ENCODE results near the gene NR1D1.

Gene NR1D1

DNA sequence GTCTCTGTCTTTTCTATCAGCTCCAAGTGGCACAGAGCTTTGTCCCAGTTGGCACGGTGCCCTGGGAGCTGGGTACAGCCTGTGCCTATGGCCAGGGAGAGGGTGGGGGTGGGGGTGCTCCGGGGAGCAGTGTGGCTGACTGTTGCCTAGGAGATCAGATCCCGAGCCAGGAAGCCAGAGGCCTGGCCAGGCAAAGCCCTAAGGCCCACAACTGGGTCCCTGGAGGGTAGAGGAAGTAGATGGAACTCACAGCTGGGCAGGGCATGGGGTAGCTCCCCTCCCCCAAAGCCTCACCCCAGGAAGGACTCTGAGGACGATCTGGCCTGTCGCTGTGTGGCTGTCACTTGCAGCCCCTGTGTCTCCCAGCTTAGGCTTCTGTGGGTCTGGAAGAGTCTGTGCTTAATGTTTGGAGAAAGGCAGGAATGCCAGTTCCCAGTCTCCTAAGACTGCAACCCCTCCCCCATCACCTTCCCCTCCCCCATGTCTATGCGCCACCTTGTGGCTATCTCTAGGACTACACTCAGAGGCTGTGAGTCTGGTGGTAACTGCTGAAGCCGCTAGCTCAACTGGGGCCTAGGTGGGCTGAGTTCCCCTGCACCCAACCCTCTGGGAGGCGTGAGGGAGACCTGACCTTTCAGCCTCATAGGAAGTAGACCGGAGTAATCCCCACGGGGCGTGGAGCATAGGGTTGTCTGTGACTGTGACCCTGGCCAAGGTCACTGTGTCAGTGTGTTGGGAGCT, 25.0 kb downstream of the NR1D1 start:
- peak; percentile 76 for DNase-seq (ENCODE audit: low spot score)

DNA sequence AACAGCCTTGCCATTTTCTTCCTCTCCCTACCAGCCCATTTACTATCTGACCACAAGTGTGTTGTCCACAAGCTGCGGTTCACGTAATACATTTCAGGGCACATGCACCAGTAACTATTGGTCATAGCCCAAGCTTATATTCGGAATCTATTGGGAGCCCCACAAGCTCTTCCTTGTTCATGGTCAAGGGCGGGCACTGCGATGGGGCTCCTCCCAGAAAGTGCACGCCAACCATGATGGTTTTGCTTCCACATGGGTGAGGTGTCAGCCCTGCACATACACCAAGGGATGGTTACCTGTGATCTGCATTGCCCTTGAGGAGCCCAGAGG, 25.6 kb downstream of the NR1D1 start:
- DNase-seq (ENCODE audit: low spot score), result no peak

DNA sequence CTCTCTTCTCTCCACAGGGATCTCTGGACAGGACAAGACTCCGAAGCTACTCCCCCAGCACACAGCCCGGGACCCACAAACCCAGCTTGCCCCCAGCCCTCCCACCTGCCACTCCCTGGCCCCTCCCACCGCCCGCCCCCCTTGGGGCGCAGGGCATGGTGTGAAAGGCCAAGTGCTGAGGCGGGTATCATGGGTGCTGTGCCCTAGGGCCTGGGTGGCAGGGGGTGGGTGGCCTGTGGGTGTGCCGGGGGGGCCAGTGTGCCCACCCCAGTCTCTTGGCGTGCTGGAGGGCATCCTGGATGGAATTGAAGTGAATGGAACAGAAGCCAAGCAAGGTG, 26.2 kb downstream of the NR1D1 start:
- no peak for DNase-seq (ENCODE audit: low spot score)

DNA sequence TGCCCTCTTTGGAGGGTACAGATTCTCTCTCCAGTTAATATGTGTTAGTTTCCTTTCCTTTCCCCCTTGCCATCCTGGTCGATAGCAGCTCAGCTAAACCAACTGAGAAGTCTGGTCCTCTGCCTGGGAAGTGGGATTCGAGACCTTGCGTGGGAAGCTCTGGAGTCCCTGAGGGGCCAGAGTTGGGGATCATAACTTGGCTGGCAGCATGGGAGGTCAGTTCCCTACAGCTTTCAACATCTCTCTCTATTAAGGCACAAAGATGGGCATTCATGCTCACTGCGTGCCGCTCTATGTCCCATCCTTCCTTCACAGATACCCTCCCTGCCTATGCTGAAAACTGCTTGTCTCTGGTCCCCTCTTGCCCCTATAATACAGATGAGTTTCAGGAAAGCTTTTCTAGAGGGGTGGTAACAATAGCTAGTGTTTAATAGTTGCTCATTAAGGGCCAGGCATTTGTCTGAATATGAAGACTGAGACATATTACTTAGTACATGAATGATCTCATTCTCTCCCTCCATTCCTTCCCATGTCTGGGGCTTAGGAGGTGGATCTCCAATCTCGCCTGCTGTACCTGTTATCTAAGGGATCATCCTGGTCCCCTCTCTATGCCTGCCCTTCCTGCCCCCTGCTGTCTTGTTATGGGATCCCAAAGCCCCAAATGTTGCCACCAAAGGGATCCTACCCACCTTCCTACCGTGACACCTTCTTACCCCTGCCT, 26.8 kb downstream of the NR1D1 start:
- DNase-seq (ENCODE audit: low spot score), result no peak

DNA sequence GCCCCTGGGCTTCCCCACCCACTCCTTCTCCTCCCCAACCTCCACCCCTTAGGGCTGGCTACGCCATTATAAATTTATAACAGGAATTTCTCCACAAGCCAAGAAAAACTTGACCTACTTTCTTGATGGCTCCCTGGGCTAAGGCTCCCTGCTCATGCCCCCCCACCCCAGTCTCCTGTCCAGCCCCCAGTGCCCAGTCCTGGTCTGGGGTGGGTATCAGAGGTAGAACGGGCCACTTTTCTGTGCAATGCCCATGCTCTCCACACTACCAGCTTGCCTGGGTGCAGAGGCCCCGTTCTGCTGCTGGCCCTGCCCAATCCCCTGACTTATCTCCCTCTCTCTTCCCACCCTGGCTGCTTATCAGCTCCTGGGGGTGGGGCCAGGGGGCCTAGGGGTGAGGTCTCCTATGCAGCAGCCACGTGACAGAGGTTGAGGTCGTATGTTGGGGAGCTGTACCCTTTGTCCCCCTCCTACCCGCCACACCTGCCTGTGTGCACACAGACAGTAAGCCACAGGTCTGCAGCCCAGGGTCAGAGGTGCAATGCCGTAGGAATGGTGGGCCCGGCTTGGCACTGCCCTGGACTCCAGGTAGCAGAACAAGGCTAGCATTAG, 27.5 kb downstream of the NR1D1 start:
- no peak for DNase-seq (ENCODE audit: low spot score)

DNA sequence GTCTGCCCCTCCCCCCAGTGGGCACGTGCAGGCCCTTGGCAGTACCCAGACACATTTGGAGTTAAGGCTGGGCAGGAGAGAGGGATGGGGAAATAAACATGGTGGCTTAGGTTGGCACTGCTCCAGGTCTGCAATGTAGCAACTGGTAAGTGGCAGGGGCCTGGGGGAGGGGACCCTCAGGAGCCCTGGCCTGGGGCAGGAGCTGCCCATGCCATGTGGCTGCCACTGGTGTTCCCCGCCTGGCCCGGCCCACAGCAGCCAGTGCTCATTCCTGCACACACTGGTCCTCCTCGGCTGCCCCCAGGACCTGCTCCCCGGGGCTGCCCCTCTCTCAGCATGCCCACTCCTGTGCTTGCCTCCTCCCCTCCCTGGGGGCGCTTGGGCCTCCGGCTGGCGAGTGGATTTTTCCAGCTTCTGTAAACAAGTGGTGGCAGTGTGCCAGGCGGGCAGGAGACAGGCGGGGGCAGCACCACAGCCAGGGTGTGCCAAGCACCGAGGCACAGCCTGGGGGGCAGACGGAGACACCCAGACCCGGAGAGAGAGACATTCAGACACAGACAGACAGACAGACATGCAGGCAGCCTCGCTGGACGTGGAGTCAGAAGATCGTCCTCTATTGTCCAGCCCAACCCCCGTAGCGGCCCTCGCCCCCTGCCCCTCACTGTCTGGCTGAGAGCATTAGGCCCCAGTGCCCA, 28.2 kb downstream of the NR1D1 start:
- DNase-seq (ENCODE audit: low spot score), result no peak

DNA sequence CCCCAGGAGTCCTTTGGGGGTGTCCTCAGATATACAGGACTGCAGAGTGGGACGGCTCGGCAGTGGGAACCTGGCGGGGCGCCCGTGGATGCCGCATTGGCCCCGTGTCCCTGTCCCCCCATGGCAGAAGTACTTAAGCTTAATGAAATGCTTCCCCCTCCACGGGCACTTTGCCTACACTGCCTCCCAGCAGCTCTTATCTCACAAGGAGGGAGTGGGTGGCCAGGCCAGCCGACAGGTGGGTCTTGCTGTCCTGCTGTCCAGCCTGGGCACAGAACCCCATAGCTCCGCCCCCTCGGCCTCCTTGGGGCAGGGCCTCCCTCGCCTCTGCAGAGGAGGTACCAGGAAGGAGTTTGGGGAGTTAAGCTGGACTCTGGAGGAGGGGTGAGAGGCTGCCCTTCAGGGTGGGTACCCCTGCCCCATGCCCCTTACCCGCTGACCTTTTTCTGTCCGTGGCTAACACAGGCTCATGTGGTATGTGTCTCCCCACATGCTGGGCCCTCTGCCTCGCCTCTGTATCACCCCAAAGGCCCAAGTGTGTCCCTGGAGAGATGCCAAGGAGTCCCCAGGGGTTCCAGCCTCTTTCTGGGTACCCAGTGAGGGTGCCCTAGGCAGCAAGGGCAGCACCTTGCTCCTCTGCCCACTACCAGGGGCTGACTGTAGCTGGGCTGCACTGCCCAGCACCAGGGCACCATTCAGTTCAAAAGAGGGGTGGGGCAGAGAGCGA, 28.9 kb downstream of the NR1D1 start:
- DNase-seq (ENCODE audit: low spot score), result no peak

DNA sequence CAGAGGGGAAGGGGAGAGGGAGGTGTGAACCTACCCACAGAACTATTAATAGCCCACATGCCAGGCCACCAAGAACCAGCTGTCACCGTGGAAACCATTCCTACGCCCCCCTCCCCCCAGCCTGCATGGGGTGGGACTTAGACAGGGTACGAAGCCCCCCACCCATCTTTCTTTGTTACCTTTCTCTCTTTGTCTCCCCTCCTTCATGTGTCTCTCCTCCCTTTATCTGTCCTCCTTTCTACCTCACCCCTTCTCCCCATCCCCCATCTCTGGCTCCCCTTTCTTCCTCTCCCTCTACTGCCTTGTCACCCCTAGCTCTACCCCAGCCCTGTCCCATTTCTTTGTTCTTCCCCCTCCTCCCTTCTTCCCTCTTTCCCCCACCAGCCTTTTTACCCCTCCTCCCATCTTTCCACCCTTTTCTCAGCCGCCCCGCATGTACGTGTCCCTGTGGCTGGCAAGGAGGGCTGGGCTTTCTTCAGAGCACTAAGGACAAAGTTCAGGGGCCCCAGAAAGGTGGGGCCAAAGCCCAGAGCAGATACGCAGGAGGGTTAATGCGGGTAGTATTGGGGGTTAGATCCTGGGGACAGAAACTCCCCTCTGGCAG, 29.6 kb downstream of the NR1D1 start:
- no peak for DNase-seq (ENCODE audit: low spot score)

DNA sequence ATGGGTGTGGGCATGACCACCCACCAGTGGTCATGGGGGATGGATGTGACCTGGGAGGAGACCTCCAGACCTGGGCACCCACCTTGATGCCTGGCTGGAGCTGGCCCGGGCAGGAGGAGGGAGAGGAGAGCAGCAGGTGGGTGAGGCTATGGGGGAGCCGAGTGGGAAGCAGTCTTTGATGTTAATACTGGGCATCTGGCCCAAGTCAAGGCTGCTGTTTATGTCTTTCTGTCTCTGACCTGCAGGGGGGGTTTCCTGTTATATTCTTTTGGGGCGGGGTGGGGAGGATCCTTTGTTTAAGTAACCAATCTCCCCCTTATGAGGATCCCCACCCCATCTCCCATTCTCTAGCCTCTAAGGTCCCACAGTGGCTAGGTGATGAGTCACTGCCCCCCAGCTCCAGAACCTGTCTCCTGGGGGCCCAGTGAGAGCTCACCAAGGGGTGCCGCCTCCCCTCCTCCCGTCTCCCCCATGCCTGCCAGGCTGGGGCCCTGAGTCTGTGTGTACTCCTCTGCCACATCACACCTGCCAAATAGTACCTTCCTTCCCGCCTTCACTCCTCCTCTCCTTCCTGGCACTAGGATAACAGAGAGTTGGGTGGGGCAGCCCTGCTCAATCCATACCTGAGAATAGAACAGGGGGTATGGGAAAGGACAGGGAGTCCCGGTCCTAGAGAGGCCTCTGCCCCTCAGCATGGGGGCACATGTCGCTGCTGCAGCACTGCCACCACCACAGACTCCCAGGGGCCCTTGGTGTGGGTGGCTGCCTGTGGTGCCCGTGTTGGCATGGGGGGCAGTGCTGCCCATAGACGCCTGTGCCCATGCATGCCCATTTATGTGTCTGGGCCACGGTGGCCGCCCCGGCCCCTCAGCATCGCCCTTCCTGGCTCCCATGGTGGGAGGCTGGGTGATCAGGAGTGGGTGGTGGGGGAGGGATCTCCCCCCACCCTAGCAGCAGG, 30.4 kb downstream of the NR1D1 start:
- peak; percentile 27 for DNase-seq (ENCODE audit: low spot score)

DNA sequence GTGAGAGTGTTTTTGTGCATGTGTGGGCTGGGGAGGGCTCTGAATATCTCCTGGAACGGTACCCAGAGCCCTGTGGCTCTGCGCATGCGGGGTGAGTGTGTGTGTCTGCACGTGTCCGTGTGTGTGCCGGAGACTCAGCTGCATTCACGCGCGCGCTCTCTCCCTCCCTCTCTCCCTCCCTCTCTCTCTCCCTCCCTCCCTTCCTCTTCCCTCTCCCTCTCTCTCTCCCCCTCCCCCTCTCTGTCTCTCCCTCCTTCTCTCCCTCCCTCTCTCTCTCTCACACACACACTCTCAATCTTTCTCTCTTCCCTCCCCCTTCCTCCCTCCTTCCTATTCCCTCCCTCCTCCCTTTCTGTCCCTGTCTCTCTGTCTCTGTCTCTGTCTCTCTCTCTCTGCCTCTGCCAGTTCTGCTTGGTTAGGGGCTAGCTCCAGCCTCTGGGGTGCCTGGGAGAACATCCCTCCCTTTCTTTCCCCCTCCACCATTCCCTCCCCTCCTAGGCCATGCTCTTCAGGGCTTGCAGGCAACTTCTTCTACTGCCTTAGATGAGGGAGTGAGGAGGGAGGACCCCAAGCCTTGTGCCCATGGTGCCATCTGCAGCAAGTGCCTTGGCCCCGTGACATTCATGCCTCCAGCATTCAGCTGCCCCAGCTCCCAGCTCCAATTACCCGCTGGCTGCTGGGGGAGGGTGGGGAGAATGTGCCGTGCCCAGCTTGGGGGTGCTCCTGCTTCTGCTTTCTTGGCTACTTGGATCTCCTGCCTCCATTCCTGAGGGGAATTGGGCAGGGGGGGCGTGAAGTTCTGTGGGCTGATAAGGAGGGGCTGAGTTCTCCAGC, 31.3 kb downstream of the NR1D1 start:
- DNase-seq (ENCODE audit: low spot score), result peak; percentile 64

DNA sequence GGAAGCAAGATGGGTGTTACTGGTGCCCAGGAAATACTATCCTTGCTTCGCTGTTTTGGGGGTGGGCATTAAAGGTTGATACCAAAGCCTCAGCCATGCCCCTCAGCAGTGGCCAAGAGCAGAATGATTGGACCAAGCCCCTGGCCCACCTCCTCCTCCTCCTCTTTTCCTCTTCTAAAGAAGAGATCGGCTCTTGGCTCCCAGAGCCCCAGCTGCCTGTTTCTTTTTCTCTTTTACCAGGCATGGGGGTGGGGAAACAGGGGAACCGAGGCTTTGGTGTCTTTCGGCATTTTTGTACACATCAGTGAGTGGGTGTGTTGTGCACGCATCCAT, 31.8 kb downstream of the NR1D1 start:
- DNase-seq (ENCODE audit: low spot score), result no peak

DNA sequence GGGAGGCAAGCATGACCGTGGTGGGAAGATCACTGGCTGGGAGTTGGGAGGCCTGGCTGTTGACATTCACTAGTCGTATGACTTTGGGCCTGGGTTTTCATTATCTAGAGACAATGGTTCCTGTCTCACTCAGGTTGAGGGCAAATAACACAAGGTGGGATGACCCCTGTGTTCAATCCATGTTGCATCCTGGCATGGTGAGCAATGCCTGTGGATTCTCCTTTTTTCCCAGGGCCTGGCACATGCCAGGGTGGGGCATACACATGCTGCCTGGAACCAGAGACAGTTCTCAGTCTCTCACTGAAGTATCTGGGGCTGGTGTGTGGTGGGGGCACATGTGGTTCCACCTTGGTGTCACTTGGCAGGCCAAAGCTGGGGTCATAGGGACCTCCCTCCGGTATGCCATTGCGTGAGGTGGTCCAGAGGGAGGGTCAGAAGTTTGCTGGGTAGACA, 32.2 kb downstream of the NR1D1 start:
- DNase-seq (ENCODE audit: low spot score), result no peak

DNA sequence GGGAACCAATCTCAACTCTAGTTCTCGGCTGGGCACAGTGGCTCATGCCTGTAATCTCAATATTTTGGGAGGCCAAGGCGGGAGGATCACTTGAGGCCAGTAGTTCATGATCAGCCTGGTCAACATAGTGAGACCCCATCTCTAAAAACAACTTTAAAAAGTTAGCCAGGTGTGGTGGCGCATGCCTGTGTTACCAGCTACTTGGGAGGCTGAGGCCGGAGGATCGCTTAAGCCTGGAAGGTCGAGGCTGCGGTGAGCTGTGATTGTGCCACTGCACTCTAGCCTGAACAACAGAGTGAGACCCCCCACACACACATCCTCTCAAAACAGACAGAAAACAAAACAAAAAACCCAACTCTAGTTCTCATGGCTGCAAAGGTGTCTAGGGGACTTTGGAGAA, 32.7 kb downstream of the NR1D1 start:
- DNase-seq (ENCODE audit: low spot score), result no peak

DNA sequence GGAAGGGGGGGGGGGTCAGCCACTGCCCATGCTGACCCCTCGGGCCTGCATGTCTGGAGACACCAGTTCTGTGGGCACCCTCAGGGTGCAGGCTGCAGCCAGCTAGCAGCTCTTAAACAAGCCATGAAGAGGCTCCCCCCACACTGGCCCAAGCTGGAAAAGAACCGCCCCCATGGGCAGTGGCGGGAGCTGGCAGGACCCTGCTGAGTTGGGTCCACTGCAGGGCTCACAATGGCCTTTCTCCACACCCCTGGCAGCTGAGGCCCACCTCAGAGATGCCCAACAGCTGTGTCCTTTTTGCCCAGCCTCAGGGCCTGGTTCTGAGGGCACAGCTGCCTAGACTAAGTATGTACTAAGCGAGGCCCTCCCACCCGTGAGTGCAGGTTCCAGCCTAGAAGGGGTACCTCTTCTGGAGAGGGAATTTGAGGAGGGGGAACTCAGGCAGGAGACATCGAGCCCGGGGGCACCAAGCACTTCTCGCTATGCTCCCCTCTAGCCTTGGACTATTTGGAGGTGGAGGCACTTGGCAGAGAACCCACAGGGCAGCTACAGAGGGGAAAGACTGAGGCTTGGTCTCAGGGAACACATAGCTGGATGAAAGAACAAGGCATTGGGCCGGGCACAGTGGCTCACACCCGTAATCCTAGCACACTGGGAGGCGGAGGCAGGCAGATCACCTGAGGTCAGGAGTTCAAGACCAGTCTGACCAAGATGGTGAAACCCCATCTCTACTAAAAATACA, 34.4 kb downstream of the NR1D1 start:
- DNase-seq (ENCODE audit: low spot score), result no peak

DNA sequence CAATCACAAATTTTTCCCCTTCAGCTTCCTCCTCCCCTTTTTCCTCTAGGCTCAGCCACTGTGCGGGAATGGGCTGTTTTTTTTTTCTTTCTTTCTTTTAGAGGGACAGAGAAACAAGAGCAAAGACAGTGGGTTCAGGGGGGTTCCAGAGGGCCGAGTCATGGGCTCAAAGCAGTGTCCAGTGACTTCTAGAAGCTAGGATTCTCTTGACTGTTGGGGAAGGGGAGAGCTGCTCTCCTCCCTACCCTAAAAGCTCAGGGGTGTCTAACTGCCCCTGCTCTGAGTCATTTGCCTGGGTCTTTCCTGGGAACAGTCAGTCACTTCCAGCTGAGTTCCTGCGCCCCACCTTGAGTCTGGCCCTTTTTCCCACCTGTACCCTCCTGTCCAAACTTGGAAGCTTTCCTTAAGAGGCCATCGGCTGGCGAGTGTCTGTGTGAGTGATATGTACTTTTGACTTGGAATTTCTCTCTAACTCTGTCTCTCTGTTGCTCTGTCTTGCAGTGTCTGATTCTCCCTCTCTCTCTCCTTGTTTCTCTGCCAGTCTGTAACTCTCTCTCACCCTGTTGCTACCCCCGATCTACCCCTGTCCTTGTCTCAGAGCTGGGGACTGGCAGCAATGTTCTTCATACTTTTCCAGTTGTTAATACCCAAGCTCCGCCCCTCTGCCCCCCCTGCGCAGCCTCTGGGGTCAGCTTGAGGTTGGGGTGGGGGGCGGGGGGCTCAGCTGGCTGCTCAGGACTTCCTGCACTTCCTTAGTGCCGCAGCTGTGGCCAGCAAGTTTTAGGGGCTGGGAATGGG, 35.2 kb downstream of the NR1D1 start:
- DNase-seq (ENCODE audit: low spot score), result no peak

DNA sequence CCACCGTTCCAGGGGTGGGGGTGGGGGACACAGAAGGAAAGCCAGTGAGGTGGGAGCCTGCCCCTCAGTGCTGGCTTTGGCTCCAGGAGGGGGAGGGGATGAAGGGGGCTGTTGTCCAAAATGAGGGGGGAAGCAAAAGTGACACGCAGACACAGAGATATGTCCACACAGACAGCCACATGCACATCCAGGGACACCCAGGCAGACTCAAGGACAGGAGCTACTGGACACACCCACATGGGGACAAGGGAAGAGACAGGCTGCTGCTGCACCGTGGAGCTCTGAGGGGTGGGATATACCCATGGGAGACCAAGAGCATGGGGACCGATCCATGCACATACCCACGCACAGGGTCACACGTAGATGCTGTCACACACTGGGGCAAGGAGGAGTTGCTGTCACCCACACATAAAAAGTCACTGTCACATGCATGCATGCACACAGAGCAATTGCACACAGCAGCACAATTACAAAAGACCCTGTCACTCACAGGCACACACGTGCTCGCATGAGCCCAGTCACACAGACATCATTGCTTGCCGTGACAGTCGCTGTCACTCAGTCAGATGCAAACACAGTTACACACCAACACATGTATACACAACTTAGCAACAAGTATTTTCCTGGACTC, 36.4 kb downstream of the NR1D1 start:
- DNase-seq (ENCODE audit: low spot score), result no peak

DNA sequence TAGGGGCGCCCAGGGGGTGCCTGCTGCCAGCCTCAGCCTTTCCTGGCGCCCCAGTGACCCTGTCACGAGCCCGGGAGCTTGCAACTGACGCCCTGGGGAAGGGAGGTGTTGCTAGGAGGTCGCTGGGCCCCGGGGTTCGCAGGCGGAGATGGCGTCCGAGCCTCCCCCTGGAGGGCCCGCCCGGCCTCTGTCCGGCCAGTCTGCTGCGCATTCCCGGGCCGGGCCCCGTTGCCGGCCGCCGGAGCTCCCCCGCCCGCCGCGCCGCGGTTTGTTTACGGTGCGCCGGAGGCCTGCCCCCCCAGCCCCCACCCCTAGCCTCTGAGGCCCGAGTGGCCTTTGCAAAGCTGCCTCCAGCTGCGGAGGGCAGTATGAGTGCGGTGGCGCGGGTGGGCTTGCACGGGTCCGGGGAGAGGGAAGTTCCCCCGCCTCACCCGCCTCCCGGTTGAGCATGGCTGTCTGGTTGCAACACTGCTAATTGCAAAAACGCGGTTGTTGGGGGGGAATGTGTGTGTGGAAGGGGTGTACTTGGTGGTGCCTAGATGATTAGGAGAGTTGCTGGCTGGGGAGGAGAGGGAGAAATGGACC, 37.1 kb downstream of the NR1D1 start:
- DNase-seq (ENCODE audit: low spot score), result no peak
